Measurements from ENCODE around the gene MECP2.

- TF ChIP-seq CTCF (IDR thresholded peaks at IDR 0.05) = no peak
- TF ChIP-seq EZH2 (IDR thresholded peaks at IDR 0.05) = no peak
- no peak for TF ChIP-seq EZH2phosphoT487 (IDR thresholded peaks at IDR 0.05)
Measured at GRCh38 chrX:153981231-153981630, 116.3 kb downstream of the MECP2 start.

Measured in neural progenitor cell (in vitro differentiated cells).